Fibroblast of pulmonary artery (primary cell): ENCODE measurements around the gene CD9.

Experiments
- DNase-seq: peaks from one replicate; pipeline ENCODE4 v3.0.0-alpha.2; 2010; ENCODE audit warnings: low read depth
- H3K4me3 ChIP-seq: replicated peaks from 2 replicates; pipeline ENCODE4 v1.5.1; 2011; ENCODE audit warnings: low read depth, mild to moderate bottlenecking, control low read depth, low read length, moderate library complexity
- CTCF ChIP-seq: IDR thresholded peaks from 2 replicates; pipeline ENCODE4 v1.5.1; 2011; ENCODE audit warnings: mild to moderate bottlenecking, control low read depth, low read length, inconsistent platforms; ENCODE audit errors: missing control alignments

CD9 gene

GRCh38 chr12:6233121-6233971 lies 33.1 kb downstream of the CD9 start:
- no peak overlapping the region for H3K4me3 ChIP-seq
- DNase-seq, result no peak
- no peak for TF ChIP-seq CTCF

DNA sequence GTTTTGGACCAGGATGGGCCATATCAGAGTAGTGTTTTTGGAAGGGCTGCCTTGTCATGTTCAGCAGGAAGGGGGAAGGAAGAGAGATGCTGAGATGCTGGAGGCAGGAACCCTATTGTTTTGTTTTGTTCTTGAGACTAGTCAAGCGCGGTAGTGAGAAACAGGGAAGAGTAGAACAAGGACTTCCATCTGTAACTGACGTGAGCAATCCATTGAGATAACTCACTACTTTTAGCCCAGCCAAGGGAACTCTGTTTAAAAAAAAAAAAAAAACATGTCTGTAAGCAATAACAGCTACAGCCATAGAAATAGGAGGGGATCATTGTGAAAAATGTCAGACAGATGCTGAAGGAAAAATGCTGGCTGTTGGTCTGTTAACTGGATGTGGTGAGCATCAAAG lies 34.0 kb downstream of the CD9 start:
- TF ChIP-seq CTCF, result no peak
- peak; percentile 51 for DNase-seq
- H3K4me3 ChIP-seq, result no peak overlapping the region

GRCh38 chr12:6234906-6235305 lies 34.7 kb downstream of the CD9 start:
- DNase-seq, result no peak
- no peak for TF ChIP-seq CTCF
- no peak overlapping the region for H3K4me3 ChIP-seq

- TF ChIP-seq CTCF, result no peak
- no peak overlapping the region for H3K4me3 ChIP-seq
- no peak for DNase-seq
Observed at GRCh38 chr12:6235499-6235898, 35.3 kb downstream of the CD9 start.

GRCh38 chr12:6235906-6236640 lies 35.9 kb downstream of the CD9 start:
- no peak overlapping the region for H3K4me3 ChIP-seq
- no peak for TF ChIP-seq CTCF
- DNase-seq, result no peak

DNA sequence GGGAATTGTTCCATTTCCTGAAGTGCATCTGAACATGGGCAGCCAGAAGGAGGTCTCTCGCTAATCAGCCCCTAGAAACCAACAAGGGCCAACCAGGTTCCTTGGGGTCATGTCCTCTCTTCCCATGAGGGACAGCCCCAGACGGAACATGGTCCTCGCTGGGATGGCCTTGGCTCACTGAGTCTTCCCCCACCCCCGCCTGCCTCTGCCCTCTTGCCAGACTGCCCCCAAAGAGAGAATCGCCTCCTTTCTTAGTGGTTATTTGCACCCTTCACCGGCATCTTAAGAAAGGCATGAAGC lies 36.4 kb downstream of the CD9 start:
- DNase-seq, result no peak
- H3K4me3 ChIP-seq, result no peak overlapping the region
- TF ChIP-seq CTCF, result no peak
